DOHH2 (cell line): Measurements from ENCODE around the gene CLCN2.

Experiments used
- H3F3A ChIP-seq: fragments of 200-600 bp; sonication (generic), shearing (Covaris generic); 2 replicates; pipeline ENCODE4 v1.6.0; 2016; ENCODE audit warnings: antibody characterized with exemption, mild to moderate bottlenecking; ENCODE audit not compliant: control insufficient read depth, insufficient read depth
- H3K27ac ChIP-seq: fragments of 200-600 bp; sonication (generic); 2 replicates; pipeline ENCODE4 v1.5.1; 2014; ENCODE audit warnings: low read depth, mild to moderate bottlenecking, low read length, moderate library complexity
- H3K27me3 ChIP-seq: fragments of 200-600 bp; sonication (generic); 2 replicates; pipeline ENCODE4 v1.6.1; 2014; ENCODE audit warnings: mild to moderate bottlenecking, low read length, mixed read lengths; ENCODE audit not compliant: control insufficient read depth
- H3K36me3 ChIP-seq: fragments of 200-600 bp; sonication (generic); 2 replicates; pipeline ENCODE4 v1.6.1; 2014; ENCODE audit warnings: mild to moderate bottlenecking, low read length, moderate library complexity, mixed read lengths; ENCODE audit not compliant: control insufficient read depth
- H3K4me1 ChIP-seq: fragments of 200-600 bp; sonication (generic); 2 replicates; pipeline ENCODE4 v1.6.1; 2014; ENCODE audit warnings: mild to moderate bottlenecking, low read length, mixed read lengths; ENCODE audit not compliant: control insufficient read depth
- H3K4me2 ChIP-seq: fragments of 200-600 bp; sonication (generic); 2 replicates; pipeline ENCODE4 v1.6.0; 2014; ENCODE audit warnings: mild to moderate bottlenecking, low read length, moderate library complexity
- H3K4me3 ChIP-seq: fragments of 200-600 bp; sonication (generic); 2 replicates; pipeline ENCODE4 v1.5.1; 2014; ENCODE audit warnings: mild to moderate bottlenecking, low read length, mixed read lengths
- H3K79me2 ChIP-seq: fragments of 200-600 bp; sonication (generic); 2 replicates; pipeline ENCODE4 v1.6.1; 2014; ENCODE audit warnings: mild to moderate bottlenecking, low read length, mixed read lengths; ENCODE audit not compliant: control insufficient read depth
- H3K9me2 ChIP-seq: fragments of 200-600 bp; sonication (generic); replicated peaks from 2 replicates; pipeline ENCODE4 v1.6.1; 2014; ENCODE audit warnings: mild to moderate bottlenecking, low read length, mixed read lengths; ENCODE audit not compliant: control insufficient read depth
- H3K9me3 ChIP-seq: fragments of 200-600 bp; sonication (generic); 2 replicates; pipeline ENCODE4 v1.6.1; 2014; ENCODE audit warnings: antibody characterized with exemption, low read length, mixed read lengths; ENCODE audit not compliant: control insufficient read depth, insufficient read depth
- H4K20me1 ChIP-seq: fragments of 200-600 bp; sonication (generic); 2 replicates; pipeline ENCODE4 v1.6.0; 2014; ENCODE audit warnings: low read depth, mild to moderate bottlenecking, antibody characterized with exemption, low read length, moderate library complexity; ENCODE audit not compliant: control insufficient read depth, insufficient read depth
- CTCF ChIP-seq: fragments of 200-600 bp; sonication (generic); IDR thresholded peaks from one replicate; pipeline ENCODE4 v1.5.1; 2014; ENCODE audit warnings: antibody characterized with exemption, mild to moderate bottlenecking, low read depth, low read length; ENCODE audit not compliant: poor library complexity, severe bottlenecking
- EZH2phosphoT487 ChIP-seq: fragments of 200-600 bp; sonication (generic); IDR thresholded peaks from 2 replicates; pipeline ENCODE4 v1.6.1; 2017; ENCODE audit warnings: borderline replicate concordance, mild to moderate bottlenecking, antibody characterized with exemption, low read length, moderate library complexity, mixed read lengths

Gene CLCN2

DNA sequence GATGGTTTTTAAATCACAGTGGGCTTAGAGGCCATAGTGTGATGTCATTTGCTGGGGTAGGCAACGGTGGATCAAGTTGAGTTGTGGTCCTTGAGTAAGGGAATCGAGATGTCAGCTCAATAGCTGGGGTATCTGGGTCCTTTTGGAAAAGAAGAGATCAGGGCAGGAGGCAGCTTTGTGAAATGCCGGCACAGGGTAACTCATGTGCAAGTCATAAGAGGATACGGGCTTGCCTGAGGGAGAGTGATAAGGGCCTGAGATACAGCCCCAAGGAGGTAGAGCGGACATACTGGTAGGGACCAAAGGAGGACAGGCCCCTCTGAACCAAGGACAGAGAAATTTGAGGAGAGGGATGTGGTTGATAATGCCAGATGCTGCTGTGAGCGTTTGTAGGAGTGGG is 28.2 kb downstream of the CLCN2 start:
- Histone ChIP-seq H3K4me3 (no peak overlapping the region), H3K4me1 (peaks cover 14% of the 10 kb centered on the region), H3K27ac (no peak overlapping the region), H3K4me2 (no peak overlapping the region), H3K36me3 (peaks cover 73% of the 10 kb centered on the region), H3K79me2 (no peaks in the 10 kb centered on the region), H3K27me3 (no peaks in the 10 kb centered on the region), H3K9me3 (no peaks in the 10 kb centered on the region), H3F3A (peaks cover 64% of the 10 kb centered on the region), H3K9me2 (no peaks in the 10 kb centered on the region), H4K20me1 (peaks cover 14% of the 10 kb centered on the region)
- TF ChIP-seq EZH2phosphoT487 (no peak), CTCF (no peak)

DNA sequence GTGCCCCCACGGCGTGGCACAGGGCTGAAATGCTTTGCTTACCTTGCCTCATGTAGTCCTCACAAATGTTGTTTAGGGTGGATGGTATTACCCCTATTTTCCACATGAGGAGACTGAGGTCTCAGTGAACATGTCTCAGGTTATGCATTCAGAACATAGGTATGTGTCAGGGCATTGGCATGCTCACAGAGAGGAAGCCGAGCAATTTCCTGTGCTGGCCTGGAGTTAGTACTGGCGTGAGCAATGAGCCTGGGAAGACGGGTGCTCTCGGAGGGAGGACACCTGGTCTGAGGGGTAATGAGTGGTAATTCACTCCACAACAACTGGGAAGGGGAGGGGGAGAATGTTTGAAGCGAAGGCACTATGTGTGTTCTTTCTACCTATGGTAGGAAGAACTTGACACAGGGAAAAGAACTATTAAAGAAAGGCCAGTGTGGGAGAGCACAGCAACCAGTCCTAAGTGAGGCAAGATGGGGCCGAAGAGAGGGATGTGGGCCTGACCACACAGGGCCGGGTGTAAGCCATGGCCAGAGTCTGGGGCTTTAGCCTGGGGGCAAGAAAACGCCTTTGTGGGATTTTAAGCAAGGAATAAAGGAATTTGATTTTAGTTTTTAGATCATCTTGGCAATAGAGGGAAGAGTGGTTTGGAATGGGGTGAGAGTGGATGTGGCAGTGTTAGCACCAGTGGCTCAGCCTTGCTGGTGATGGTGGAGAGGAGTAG is 28.9 kb downstream of the CLCN2 start:
- TF ChIP-seq EZH2phosphoT487 (no peak), CTCF (no peak)
- Histone ChIP-seq H4K20me1 (peaks cover 14% of the 10 kb centered on the region), H3K4me3 (no peak overlapping the region), H3K79me2 (no peaks in the 10 kb centered on the region), H3K27me3 (no peaks in the 10 kb centered on the region), H3K9me3 (no peaks in the 10 kb centered on the region), H3K36me3 (peaks cover 79% of the 10 kb centered on the region), H3K4me1 (peaks cover 13% of the 10 kb centered on the region), H3K4me2 (no peak overlapping the region), H3F3A (peaks cover 60% of the 10 kb centered on the region), H3K9me2 (no peaks in the 10 kb centered on the region), H3K27ac (no peak overlapping the region)

- H3K4me1 ChIP-seq, result no peaks in the 10 kb centered on the region
- peaks cover 98% of the 10 kb centered on the region for H3K36me3 ChIP-seq
- no peak overlapping the region for H3K4me2 ChIP-seq
- H3K27me3 ChIP-seq, result no peaks in the 10 kb centered on the region
- TF ChIP-seq CTCF (no peak), EZH2phosphoT487 (no peak)
- H3K4me3 ChIP-seq, result no peak overlapping the region
- H3K9me2 ChIP-seq, result no peaks in the 10 kb centered on the region
- H3K27ac ChIP-seq, result no peak overlapping the region
- peaks cover 39% of the 10 kb centered on the region for H3F3A ChIP-seq
- peaks cover 12% of the 10 kb centered on the region for H4K20me1 ChIP-seq
- no peaks in the 10 kb centered on the region for H3K9me3 ChIP-seq
- peaks cover 16% of the 10 kb centered on the region for H3K79me2 ChIP-seq
These were observed 32.9 kb downstream of the CLCN2 start for GRCh38 chr3:184328516-184328915.
